Muscle of leg (tissue), 11 donors: ENCODE data around the gene GRIK1. TPM values are rescaled to one million over a fixed set of nuclear protein-coding genes. Genes with fewer than 3 reads are reported as not detected.

Source experiments
- DNase-seq: peaks from one replicate; pipeline ENCODE4 v3.0.0; 2013
- H3K27ac ChIP-seq: one replicate; pipeline ENCODE4 v1.5.1; 2013; ENCODE audit warnings: mild to moderate bottlenecking, low read length, control low read depth
- H3K27me3 ChIP-seq: one replicate; pipeline ENCODE4 v1.6.1; 2013; ENCODE audit warnings: low read length; ENCODE audit not compliant: control insufficient read depth, insufficient read depth
- H3K36me3 ChIP-seq: one replicate; pipeline ENCODE4 v1.6.1; 2013; ENCODE audit warnings: low read length; ENCODE audit not compliant: control insufficient read depth, insufficient read depth
- H3K4me1 ChIP-seq: one replicate; pipeline ENCODE4 v1.6.1; 2013; ENCODE audit warnings: low read length; ENCODE audit not compliant: control insufficient read depth, insufficient read depth
- H3K4me3 ChIP-seq: one replicate; pipeline ENCODE4 v1.5.1; 2013; ENCODE audit warnings: low read length, control low read depth
- H3K9me3 ChIP-seq: replicated peaks from 2 replicates; pipeline ENCODE4 v1.6.1; 2013; ENCODE audit warnings: low read depth, low read length; ENCODE audit not compliant: control insufficient read depth
- WGBS: methylation state at CpG from one replicate; pipeline ENCODE4 v1.1.5; 2013; ENCODE audit warnings: missing lambda C conversion rate; ENCODE audit not compliant: insufficient coverage; 5-methylcytosine and 5-hydroxymethylcytosine counted together
- polyA plus RNA-seq, 8 donors: library from polyadenylated mRNA; unstranded; fragments of 120-200 nt; gene quantifications; one replicate each; pipeline versions ENCODE4 v1.2.1 to v1.2.3, GENCODE V29; 2013; ENCODE audit warnings: inconsistent platforms in 1 of 8, low replicate concordance in 1 of 8; ENCODE audit not compliant: insufficient read length in 8 of 8, insufficient read depth in 1 of 8
- total RNA-seq: library from RNA; stranded (reverse); fragments of 120-200 nt; gene quantifications from one replicate; pipeline ENCODE4 v1.2.4, GENCODE V29; 2013

GRIK1 gene
- total and polyA plus RNA-seq, 9 donors = 0.25 to 2.1 (median 0.39) TPM

DNA sequence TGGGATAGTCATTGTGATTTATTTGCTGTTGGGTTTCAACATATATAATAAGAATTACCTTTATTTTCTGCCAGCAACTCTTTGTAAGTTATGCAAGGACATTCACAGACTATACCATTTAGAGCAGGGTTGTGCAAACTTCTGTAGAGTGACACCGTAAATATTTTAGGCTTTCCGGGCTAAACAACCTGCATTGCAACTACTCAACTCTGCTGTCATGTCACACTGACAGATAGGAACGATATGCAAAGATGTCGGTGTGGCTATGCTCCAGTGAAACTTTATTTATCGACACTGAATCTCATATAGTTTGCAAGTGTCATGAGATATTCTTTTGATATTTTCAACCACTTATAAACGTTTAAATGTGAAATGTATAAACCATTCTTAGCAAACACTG, 430.7 kb downstream of the GRIK1 start:
- Histone ChIP-seq H3K27ac (no peak overlapping the region), H3K27me3 (no peaks in the 10 kb centered on the region), H3K36me3 (no peaks in the 10 kb centered on the region), H3K4me1 (peaks cover 3% of the 10 kb centered on the region), H3K4me3 (no peak overlapping the region), H3K9me3 (peaks cover 9% of the 10 kb centered on the region)
- WGBS = 75% methylated on average over 1 of the region's 6 CpGs
- DNase-seq = no peak

DNA sequence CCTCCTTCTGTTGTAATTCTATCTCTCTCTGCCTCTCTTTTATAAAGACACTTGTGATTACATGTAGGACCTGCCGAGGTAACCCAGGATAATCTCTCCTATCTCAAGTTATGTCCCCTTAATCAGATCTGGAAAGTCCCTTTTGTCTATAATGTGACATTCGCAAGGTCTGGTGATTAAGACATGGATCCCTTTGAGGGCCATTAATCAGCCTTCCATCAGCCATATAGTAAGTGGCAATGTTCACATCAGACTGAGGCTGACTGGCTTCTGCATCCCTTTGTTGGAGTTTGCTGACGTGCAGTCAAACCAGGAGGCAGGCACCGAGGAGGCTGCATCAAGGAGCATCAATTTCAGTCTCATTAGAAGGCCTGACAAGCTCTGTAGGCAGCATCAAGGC, 431.5 kb downstream of the GRIK1 start:
- Histone ChIP-seq H3K27ac (no peak overlapping the region), H3K9me3 (peaks cover under 1% of the 10 kb centered on the region), H3K36me3 (no peaks in the 10 kb centered on the region), H3K27me3 (no peaks in the 10 kb centered on the region), H3K4me3 (no peak overlapping the region), H3K4me1 (peaks cover 3% of the 10 kb centered on the region)
- DNase-seq = no peak
- 70% methylated on average over 3 of the region's 4 CpGs for WGBS

DNA sequence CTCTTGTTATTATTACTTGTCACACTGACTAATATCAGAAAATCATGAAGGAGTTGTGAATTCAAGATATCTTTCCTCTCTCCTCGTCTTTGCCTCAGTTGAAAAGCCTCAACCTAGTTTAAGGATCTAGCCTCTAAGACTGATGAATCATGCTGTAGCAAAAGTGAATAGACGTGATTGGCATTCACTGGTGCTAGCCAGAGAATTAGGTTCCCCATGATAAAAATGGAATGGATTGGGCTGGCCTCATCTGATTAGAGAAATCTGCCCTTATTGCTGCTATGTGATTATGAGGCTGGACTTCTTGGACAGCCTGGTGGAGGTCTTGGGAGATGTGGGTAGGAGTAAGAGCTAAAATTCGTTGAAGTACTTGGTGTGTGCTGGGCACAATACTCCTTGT, 432.8 kb downstream of the GRIK1 start:
- Histone ChIP-seq H3K4me3 (no peak overlapping the region), H3K27ac (no peak overlapping the region), H3K4me1 (peaks cover 3% of the 10 kb centered on the region), H3K27me3 (no peaks in the 10 kb centered on the region), H3K9me3 (no peaks in the 10 kb centered on the region), H3K36me3 (no peaks in the 10 kb centered on the region)
- no peak for DNase-seq
- WGBS = 70% methylated on average over 2 of the region's 3 CpGs

DNA sequence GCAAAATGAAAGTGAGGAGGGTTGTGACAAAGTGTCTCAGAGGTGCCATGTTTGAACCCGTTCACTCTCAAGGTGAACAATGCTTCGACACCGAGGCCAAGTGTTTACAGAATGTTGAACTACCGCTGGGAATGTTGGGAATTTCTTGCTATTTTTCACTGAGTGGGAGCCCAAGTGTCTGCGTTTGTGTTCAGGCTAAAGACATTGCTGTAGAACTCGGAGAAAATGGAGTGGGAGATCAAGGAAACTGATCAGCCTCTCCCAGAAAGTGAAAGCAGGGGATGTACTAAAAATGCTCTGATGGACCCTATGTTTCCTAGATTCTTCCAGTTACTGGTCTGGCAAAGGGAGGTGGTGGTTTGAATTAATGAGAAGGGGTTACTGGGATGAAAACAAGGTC, 433.6 kb downstream of the GRIK1 start:
- Histone ChIP-seq H3K4me3 (no peak overlapping the region), H3K9me3 (no peaks in the 10 kb centered on the region), H3K27ac (no peak overlapping the region), H3K36me3 (no peaks in the 10 kb centered on the region), H3K27me3 (no peaks in the 10 kb centered on the region), H3K4me1 (peaks cover 2% of the 10 kb centered on the region)
- WGBS = 71% methylated on average over 6 of the region's 6 CpGs
- no peak for DNase-seq

DNA sequence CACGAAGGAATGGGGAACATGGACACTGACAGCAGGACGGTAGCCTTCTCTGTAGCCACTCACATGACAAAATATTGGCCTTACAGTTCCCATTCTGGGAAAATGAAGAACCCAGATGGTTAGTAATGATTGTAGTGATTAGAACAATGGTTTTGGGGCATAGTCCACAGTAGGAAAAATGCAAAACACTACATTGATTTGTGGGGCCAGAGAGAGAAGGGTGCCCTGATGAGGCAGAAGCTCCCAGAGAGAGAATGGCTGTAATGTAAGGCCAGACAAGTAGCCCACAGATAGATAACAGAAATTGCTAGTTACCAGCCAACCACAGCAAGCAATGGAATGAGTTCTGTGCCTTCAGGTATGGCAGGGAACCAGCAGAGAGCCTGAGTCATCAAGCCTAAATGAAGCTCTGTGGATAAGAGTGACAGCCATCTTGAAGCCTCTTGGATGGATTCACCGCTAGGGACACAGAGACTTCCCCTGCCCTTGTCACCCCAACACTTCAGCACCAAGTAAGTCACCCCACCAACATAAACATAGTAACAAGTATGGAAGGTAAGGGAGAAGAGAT, 435.0 kb downstream of the GRIK1 start:
- Histone ChIP-seq H3K4me3 (no peak overlapping the region), H3K36me3 (no peaks in the 10 kb centered on the region), H3K4me1 (no peaks in the 10 kb centered on the region), H3K27me3 (no peaks in the 10 kb centered on the region), H3K9me3 (no peaks in the 10 kb centered on the region), H3K27ac (no peak overlapping the region)
- WGBS = no CpG with 5 or more reads among the region's 3 CpGs
- no peak for DNase-seq

DNA sequence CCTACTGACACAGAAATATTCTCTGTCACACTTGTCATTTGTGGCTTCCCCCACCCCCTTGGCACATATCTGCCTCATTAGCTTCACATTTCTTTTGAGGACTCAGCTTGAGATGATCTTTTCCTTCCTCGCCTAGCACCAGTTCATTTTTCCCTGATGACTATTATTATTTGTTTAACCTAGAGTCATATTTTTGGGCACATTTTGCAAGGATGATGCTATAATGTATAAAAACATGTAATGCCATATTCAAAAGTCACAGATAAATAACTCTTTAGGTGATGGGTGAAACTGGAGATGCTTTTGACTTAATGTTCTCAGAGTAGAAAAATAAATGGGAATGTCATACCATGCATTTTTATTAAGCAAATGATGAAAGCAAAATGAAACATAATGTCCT, 438.3 kb downstream of the GRIK1 start:
- H3K27ac ChIP-seq = no peak overlapping the region
- WGBS = no CpG with 5 or more reads among the region's 1 CpG
- H3K27me3 ChIP-seq = no peaks in the 10 kb centered on the region
- H3K4me1 ChIP-seq = no peaks in the 10 kb centered on the region
- no peaks in the 10 kb centered on the region for H3K36me3 ChIP-seq
- H3K4me3 ChIP-seq = no peak overlapping the region
- no peaks in the 10 kb centered on the region for H3K9me3 ChIP-seq
- no peak for DNase-seq

DNA sequence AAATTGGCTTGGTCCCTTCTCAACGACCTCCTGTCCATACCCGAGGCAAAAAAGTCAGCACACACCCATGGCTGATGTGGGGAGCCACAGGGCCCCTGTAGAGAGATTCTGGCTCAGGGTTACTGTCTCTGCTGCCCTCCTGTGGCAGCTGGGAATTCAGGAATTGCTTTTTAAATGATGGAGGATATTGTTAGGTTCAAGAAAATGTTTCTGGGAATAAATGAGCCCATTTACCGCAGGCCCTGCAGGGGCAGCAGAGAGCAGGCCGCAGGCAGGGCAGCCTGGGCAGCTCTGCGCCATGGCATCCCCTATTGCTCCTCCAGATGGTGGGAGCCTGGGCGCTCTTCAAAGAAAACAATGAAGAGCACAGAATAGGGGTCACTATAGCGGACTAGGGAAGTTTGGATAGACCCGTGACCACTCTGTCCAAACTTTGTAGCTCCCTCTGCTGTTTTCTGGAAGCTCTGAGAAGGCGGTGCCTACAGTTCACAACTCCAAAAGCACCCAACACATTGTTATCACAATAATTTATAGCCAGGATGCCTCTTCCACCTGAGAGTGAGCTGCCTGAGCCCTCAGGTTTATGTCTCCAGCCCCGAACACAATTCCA, 440.0 kb downstream of the GRIK1 start:
- Histone ChIP-seq H3K4me1 (no peaks in the 10 kb centered on the region), H3K36me3 (no peaks in the 10 kb centered on the region), H3K4me3 (no peak overlapping the region), H3K27me3 (no peaks in the 10 kb centered on the region), H3K9me3 (no peaks in the 10 kb centered on the region), H3K27ac (no peak overlapping the region)
- 90% methylated on average over 6 of the region's 10 CpGs for WGBS
- no peak for DNase-seq

DNA sequence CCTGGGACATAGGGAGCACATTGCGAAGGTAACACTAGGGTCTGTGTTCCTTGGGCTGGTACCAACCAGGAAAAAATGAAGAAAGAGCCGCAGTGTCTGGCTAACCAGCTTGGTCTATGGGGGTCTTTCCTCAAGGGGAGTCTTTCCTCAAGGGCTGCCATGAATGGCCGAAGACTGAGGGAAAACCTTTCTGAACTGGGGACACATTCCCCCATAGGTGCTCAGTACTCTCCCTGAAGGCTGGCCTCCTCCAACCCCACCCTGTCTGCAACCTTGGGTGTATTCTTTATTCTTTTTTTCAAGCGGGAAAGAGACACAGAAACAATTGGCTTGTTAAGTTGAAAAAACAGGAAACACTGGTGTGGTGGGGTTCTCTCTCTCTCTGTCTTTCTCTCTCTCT, 440.6 kb downstream of the GRIK1 start:
- H3K4me3 ChIP-seq = no peak overlapping the region
- WGBS = 90% methylated on average over 3 of the region's 4 CpGs
- H3K27ac ChIP-seq = no peak overlapping the region
- no peak for DNase-seq
- H3K36me3 ChIP-seq = no peaks in the 10 kb centered on the region
- no peaks in the 10 kb centered on the region for H3K27me3 ChIP-seq
- H3K4me1 ChIP-seq = no peaks in the 10 kb centered on the region
- H3K9me3 ChIP-seq = no peaks in the 10 kb centered on the region

DNA sequence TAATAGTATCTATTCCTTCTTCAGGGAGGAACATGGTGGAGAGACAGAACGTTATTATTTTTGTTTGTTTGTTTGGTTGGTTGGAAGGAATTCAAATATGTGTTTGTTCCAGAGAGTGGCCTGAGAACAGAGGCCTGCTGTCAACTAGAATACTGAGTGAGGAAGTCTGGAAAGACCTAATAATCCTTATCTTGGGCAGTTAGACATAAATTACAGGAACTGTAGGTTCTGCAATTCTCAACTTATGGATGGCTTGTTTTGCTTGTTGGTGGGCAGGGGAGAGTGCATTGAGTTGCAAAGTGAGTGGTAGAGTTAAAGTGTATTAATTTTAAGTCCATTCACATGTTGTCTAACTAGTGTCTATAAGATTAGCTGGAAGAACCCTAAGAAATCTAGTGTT, 443.5 kb downstream of the GRIK1 start:
- H3K27ac ChIP-seq = no peak overlapping the region
- DNase-seq = no peak
- H3K27me3 ChIP-seq = no peaks in the 10 kb centered on the region
- WGBS = 60% methylated on average over 1 of the region's 1 CpG
- H3K36me3 ChIP-seq = no peaks in the 10 kb centered on the region
- H3K4me1 ChIP-seq = no peaks in the 10 kb centered on the region
- no peaks in the 10 kb centered on the region for H3K9me3 ChIP-seq
- H3K4me3 ChIP-seq = no peak overlapping the region

DNA sequence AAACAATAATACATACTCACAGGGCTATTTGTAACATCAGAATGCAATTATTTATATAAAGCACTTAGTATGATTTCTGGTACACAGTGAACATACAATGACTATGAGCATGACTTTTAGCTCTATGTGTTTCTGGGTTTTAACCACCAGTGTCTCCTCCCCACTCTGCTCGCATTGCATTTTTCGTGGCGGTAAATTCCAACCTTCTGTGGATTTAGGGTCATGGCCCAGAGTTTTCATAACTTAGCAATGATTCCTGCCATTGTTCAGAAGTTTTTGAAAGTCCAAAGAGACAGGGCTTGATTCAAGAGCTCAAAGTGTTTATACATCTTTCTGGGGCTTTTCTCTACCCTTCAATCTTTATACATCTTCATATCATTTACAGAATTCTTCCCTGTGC, 449.8 kb downstream of the GRIK1 start:
- H3K9me3 ChIP-seq = no peaks in the 10 kb centered on the region
- H3K4me1 ChIP-seq = no peaks in the 10 kb centered on the region
- no peak overlapping the region for H3K4me3 ChIP-seq
- DNase-seq = no peak
- H3K27me3 ChIP-seq = no peaks in the 10 kb centered on the region
- no peaks in the 10 kb centered on the region for H3K36me3 ChIP-seq
- H3K27ac ChIP-seq = no peak overlapping the region
- WGBS = no CpG with 5 or more reads among the region's 3 CpGs

DNA sequence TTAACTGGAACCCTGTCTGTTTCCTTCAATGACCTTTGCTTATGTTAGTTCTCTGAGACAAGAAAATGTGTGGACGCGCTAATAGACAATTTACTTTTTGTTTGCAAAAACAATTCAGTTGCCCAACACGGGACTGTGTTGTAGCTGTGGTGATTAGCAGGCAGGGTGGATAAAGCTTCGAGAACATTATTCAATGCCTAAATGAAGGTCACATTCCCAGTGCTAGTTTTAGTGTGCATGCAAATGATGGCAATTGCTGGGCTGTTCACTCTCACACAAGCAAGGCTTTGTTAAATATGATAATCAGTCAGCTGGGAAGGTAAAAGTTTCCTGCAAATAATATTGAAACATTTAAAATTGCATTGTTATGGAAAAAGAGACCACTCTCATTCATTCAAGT, 452.6 kb downstream of the GRIK1 start:
- no CpG with 5 or more reads among the region's 4 CpGs for WGBS
- Histone ChIP-seq H3K4me1 (no peaks in the 10 kb centered on the region), H3K9me3 (no peaks in the 10 kb centered on the region), H3K36me3 (no peaks in the 10 kb centered on the region), H3K27me3 (no peaks in the 10 kb centered on the region), H3K4me3 (no peak overlapping the region), H3K27ac (no peak overlapping the region)
- DNase-seq = no peak
